Urinary bladder (tissue), 4 donors: ENCODE data around the gene SCARB2. TPM values are rescaled to one million over a fixed set of nuclear protein-coding genes. Genes with fewer than 3 reads are reported as not detected.
"Not testable (repeated sequence)": the region's sequence is repeated elsewhere in the genome, so short reads cannot be mapped to it uniquely, and the experiment has no call there.

Source experiments
- DNase-seq: peaks from one replicate; pipeline ENCODE4 v3.0.0-alpha.2; 2015; ENCODE audit errors: extremely low spot score
- H3K27ac ChIP-seq: one replicate; pipeline ENCODE4 v1.5.1; 2013; ENCODE audit warnings: low read depth, mild to moderate bottlenecking, moderate library complexity
- H3K36me3 ChIP-seq: one replicate; pipeline ENCODE4 v1.6.1; 2013; ENCODE audit warnings: mild to moderate bottlenecking, moderate library complexity; ENCODE audit not compliant: insufficient read depth
- H3K4me1 ChIP-seq: one replicate; pipeline ENCODE4 v1.6.1; 2013; ENCODE audit warnings: mild to moderate bottlenecking, moderate library complexity; ENCODE audit not compliant: insufficient read depth
- H3K4me3 ChIP-seq: one replicate; pipeline ENCODE4 v1.5.1; 2013; ENCODE audit warnings: low read depth, low read length
- WGBS: extraction: QIAGEN DNeasy Blood & Tissue Kit; methylation state at CpG from one replicate; pipeline ENCODE4 v1.1.7; 2013; 5-methylcytosine and 5-hydroxymethylcytosine counted together
- polyA plus RNA-seq: library from polyadenylated mRNA; stranded (reverse); fragments of 200-250 nt; gene quantifications from one replicate; pipeline ENCODE4 v1.2.3, GENCODE V29; 2013
- total RNA-seq: library from RNA; depleted of rRNA; stranded (reverse); fragments of >200 nt; gene quantifications from one replicate; pipeline ENCODE4 v1.2.3, GENCODE V29; 2014
- donor health status: healthy with polysubstance abuse.
- donor health status: healthy.

SCARB2 gene
- 271 TPM for total RNA-seq
- 123 TPM for polyA plus RNA-seq

- Histone ChIP-seq H3K4me1 (no peaks in the 10 kb centered on the region), H3K36me3 (no peaks in the 10 kb centered on the region), H3K27ac (peak within 1 kb of the TSS; percentile 98), H3K4me3 (peak within 1 kb of the TSS; percentile 72)
- no peak for DNase-seq
- under 1% methylated on average over 94 of the region's 94 CpGs for WGBS
Observed at GRCh38 chr4:76213415-76214176, at the start of gene SCARB2. Gene SCARB2 (minus strand): TSS chr4:76213824. CDS start chr4:76213543, 281 bp downstream.

GRCh38 chr4:76260571-76260970, 46.9 kb upstream of the SCARB2 start:
- DNase-seq = no peak
- H3K27ac ChIP-seq = no peak overlapping the region
- H3K4me1 ChIP-seq = no peaks in the 10 kb centered on the region
- H3K4me3 ChIP-seq = no peak overlapping the region
- WGBS = 84% methylated on average over 1 of the region's 1 CpG
- no peaks in the 10 kb centered on the region for H3K36me3 ChIP-seq

GRCh38 chr4:76257824-76258223, 44.2 kb upstream of the SCARB2 start:
- WGBS = 95% methylated on average over 3 of the region's 3 CpGs
- no peak for DNase-seq
- H3K4me3 ChIP-seq = no peak overlapping the region
- no peaks in the 10 kb centered on the region for H3K36me3 ChIP-seq
- H3K4me1 ChIP-seq = no peaks in the 10 kb centered on the region
- no peak overlapping the region for H3K27ac ChIP-seq

GRCh38 chr4:76256968-76257367, 43.3 kb upstream of the SCARB2 start:
- Histone ChIP-seq H3K4me1 (no peaks in the 10 kb centered on the region), H3K4me3 (no peak overlapping the region), H3K36me3 (no peaks in the 10 kb centered on the region), H3K27ac (no peak overlapping the region)
- 88% methylated on average over 1 of the region's 1 CpG for WGBS
- DNase-seq = no peak

- H3K27ac ChIP-seq = no peak overlapping the region
- 83% methylated on average over 6 of the region's 6 CpGs for WGBS
Observed at GRCh38 chr4:76256032-76256431, 42.4 kb upstream of the SCARB2 start.

GRCh38 chr4:76253511-76253910, 39.9 kb upstream of the SCARB2 start:
- Histone ChIP-seq H3K27ac (no peak overlapping the region), H3K4me1 (peaks cover 1% of the 10 kb centered on the region), H3K4me3 (no peak overlapping the region), H3K36me3 (no peaks in the 10 kb centered on the region)
- 83% methylated on average over 6 of the region's 6 CpGs for WGBS
- DNase-seq = no peak

More at GRCh38 chr4:76256032-76256431, 42.4 kb upstream of the SCARB2 start:
- DNase-seq = no peak
- Histone ChIP-seq H3K4me1 (peaks cover 1% of the 10 kb centered on the region), H3K4me3 (no peak overlapping the region), H3K36me3 (no peaks in the 10 kb centered on the region)

- Histone ChIP-seq H3K36me3 (no peaks in the 10 kb centered on the region), H3K27ac (no peak overlapping the region), H3K4me1 (peaks cover 1% of the 10 kb centered on the region), H3K4me3 (no peak overlapping the region)
- WGBS = 79% methylated on average over 8 of the region's 8 CpGs
- DNase-seq = no peak
Observed at GRCh38 chr4:76252271-76252653, 38.6 kb upstream of the SCARB2 start.

GRCh38 chr4:76251441-76252270, 38.0 kb upstream of the SCARB2 start, which contains the start of gene FAM47E:
Gene FAM47E (plus strand): TSS chr4:76251721. CDS start chr4:76251747, 26 bp downstream.
- Histone ChIP-seq H3K4me1 (peaks cover 1% of the 10 kb centered on the region), H3K27ac (no peak within 1 kb of the TSS), H3K36me3 (no peaks in the 10 kb centered on the region), H3K4me3 (peak within 1 kb of the TSS; percentile 54)
- whole genome bisulfite sequencing = 5% methylated on average over 68 of the region's 68 CpGs
- peak; percentile 36 for DNase-seq

GRCh38 chr4:76250962-76251361, 37.3 kb upstream of the SCARB2 start:
- Histone ChIP-seq H3K27ac (no peak overlapping the region), H3K4me3 (peak overlapping the region; percentile 54), H3K36me3 (no peaks in the 10 kb centered on the region), H3K4me1 (peaks cover 1% of the 10 kb centered on the region)
- WGBS = 22% methylated on average over 6 of the region's 6 CpGs
- DNase-seq = no peak

- Histone ChIP-seq H3K27ac (no peak overlapping the region), H3K4me1 (peaks cover 1% of the 10 kb centered on the region), H3K36me3 (no peaks in the 10 kb centered on the region), H3K4me3 (no peak overlapping the region)
- no peak for DNase-seq
Observed at GRCh38 chr4:76246852-76247251, 33.2 kb upstream of the SCARB2 start.

GRCh38 chr4:76246025-76246424, 32.4 kb upstream of the SCARB2 start:
- Histone ChIP-seq H3K36me3 (no peaks in the 10 kb centered on the region), H3K27ac (no peak overlapping the region), H3K4me1 (no peaks in the 10 kb centered on the region), H3K4me3 (no peak overlapping the region)
- no peak for DNase-seq
- 45% methylated on average over 1 of the region's 1 CpG for WGBS

- 90% methylated on average over 2 of the region's 2 CpGs for WGBS
- not testable (repeated sequence) for DNase-seq, H3K36me3 ChIP-seq, H3K4me1 ChIP-seq, H3K4me3 ChIP-seq, H3K27ac ChIP-seq
Observed at GRCh38 chr4:76243877-76244276, 30.3 kb upstream of the SCARB2 start.

- H3K4me1 ChIP-seq = no peaks in the 10 kb centered on the region
- DNase-seq = no peak
- H3K36me3 ChIP-seq = no peaks in the 10 kb centered on the region
- H3K27ac ChIP-seq = no peak overlapping the region
- 97% methylated on average over 2 of the region's 2 CpGs for WGBS
- H3K4me3 ChIP-seq = no peak overlapping the region
Observed at GRCh38 chr4:76240236-76240635, 26.6 kb upstream of the SCARB2 start.

GRCh38 chr4:76238701-76239100, 25.1 kb upstream of the SCARB2 start:
- no peaks in the 10 kb centered on the region for H3K36me3 ChIP-seq
- no peaks in the 10 kb centered on the region for H3K4me1 ChIP-seq
- DNase-seq = no peak
- no peak overlapping the region for H3K27ac ChIP-seq
- no peak overlapping the region for H3K4me3 ChIP-seq
